Trophoblast cell (in vitro differentiated cells and primary cell): Measurements from ENCODE around the gene MBP.
A peak's percentile ranks its signal among the peaks of the same experiment; 100 is the strongest.

Source experiments
- DNase-seq, 2 donors: peaks; one replicate each; pipeline ENCODE4 v3.0.0-alpha.2; 2016
- H2AFZ ChIP-seq: 2 replicates; pipeline ENCODE4 v1.6.1; 2013; ENCODE audit warnings: low read length, moderate library complexity, mild to moderate bottlenecking; ENCODE audit not compliant: insufficient read depth, poor library complexity
- H2AK5ac ChIP-seq: 2 replicates; pipeline ENCODE4 v1.6.1; 2013; ENCODE audit warnings: mild to moderate bottlenecking, low read length
- H2BK120ac ChIP-seq: 2 replicates; pipeline ENCODE4 v1.6.1; 2013; ENCODE audit warnings: low read length, mild to moderate bottlenecking, moderate library complexity; ENCODE audit not compliant: insufficient read depth, poor library complexity
- H2BK12ac ChIP-seq: 2 replicates; pipeline ENCODE4 v1.6.1; 2013; ENCODE audit warnings: mild to moderate bottlenecking, low read length, moderate library complexity
- H2BK5ac ChIP-seq: 2 replicates; pipeline ENCODE4 v1.6.1; 2013; ENCODE audit warnings: low read length, low read depth, moderate library complexity, mild to moderate bottlenecking; ENCODE audit not compliant: poor library complexity
- H3K14ac ChIP-seq: 2 replicates; pipeline ENCODE4 v1.6.1; 2013; ENCODE audit warnings: mild to moderate bottlenecking, low read length
- H3K18ac ChIP-seq: 2 replicates; pipeline ENCODE4 v1.6.1; 2013; ENCODE audit warnings: mild to moderate bottlenecking, low read length
- H3K23ac ChIP-seq: 2 replicates; pipeline ENCODE4 v1.6.1; 2013; ENCODE audit warnings: low read length
- H3K27ac ChIP-seq: 2 replicates; pipeline ENCODE4 v1.5.1; 2013; ENCODE audit warnings: low read depth, mild to moderate bottlenecking, inconsistent platforms, low read length, moderate library complexity
- H3K27me3 ChIP-seq: 2 replicates; pipeline ENCODE4 v1.6.1; 2013; ENCODE audit warnings: inconsistent platforms, mild to moderate bottlenecking, low read length, moderate library complexity; ENCODE audit not compliant: insufficient read depth
- H3K36me3 ChIP-seq, 2 experiments: 1 replicate in 1 of 2; 2 replicates in 1 of 2; pipeline ENCODE4 v1.6.1; 2013; ENCODE audit warnings: low read length in 2 of 2, mild to moderate bottlenecking in 2 of 2, moderate library complexity in 1 of 2; ENCODE audit not compliant: insufficient read depth in 2 of 2, control insufficient read depth in 1 of 2
- H3K4ac ChIP-seq: 2 replicates; pipeline ENCODE4 v1.6.1; 2013; ENCODE audit warnings: low read depth, mild to moderate bottlenecking, low read length, moderate library complexity
- H3K4me1 ChIP-seq, 2 experiments: 1 replicate in 1 of 2; 2 replicates in 1 of 2; pipeline ENCODE4 v1.6.1; 2013; ENCODE audit warnings: low read length in 2 of 2, mild to moderate bottlenecking in 2 of 2, moderate library complexity in 1 of 2; ENCODE audit not compliant: insufficient read depth in 2 of 2, control insufficient read depth in 1 of 2
- H3K4me2 ChIP-seq: 2 replicates; pipeline ENCODE4 v1.6.1; 2013; ENCODE audit warnings: inconsistent platforms, mild to moderate bottlenecking, low read length, moderate library complexity
- H3K4me3 ChIP-seq: 2 replicates; pipeline ENCODE4 v1.5.1; 2013; ENCODE audit warnings: mild to moderate bottlenecking, low read depth, low read length, inconsistent platforms
- H3K79me1 ChIP-seq: one replicate; pipeline ENCODE4 v1.6.1; 2013; ENCODE audit warnings: low read length
- H3K79me2 ChIP-seq: 2 replicates; pipeline ENCODE4 v1.6.1; 2013; ENCODE audit warnings: low read length, mild to moderate bottlenecking; ENCODE audit not compliant: control insufficient read depth, insufficient read depth, poor library complexity
- H3K9ac ChIP-seq: 2 replicates; pipeline ENCODE4 v1.6.1; 2013; ENCODE audit warnings: mild to moderate bottlenecking, low read length
- H3K9me3 ChIP-seq: 2 replicates; pipeline ENCODE4 v1.6.1; 2013; ENCODE audit warnings: low read depth, mild to moderate bottlenecking, control low read depth, inconsistent platforms, low read length; ENCODE audit not compliant: insufficient read depth
- H4K12ac ChIP-seq: 2 replicates; pipeline ENCODE4 v1.6.1; 2013; ENCODE audit warnings: low read depth, mild to moderate bottlenecking, low read length, moderate library complexity
- H4K8ac ChIP-seq: 2 replicates; pipeline ENCODE4 v1.6.1; 2013; ENCODE audit warnings: low read depth, mild to moderate bottlenecking, low read length, moderate library complexity
- H4K91ac ChIP-seq: one replicate; pipeline ENCODE4 v1.6.1; 2013; ENCODE audit warnings: low read depth, mild to moderate bottlenecking, low read length, moderate library complexity
- WGBS: extraction: QIAGEN DNeasy Blood & Tissue Kit; methylation state at CpG from one replicate; pipeline ENCODE4 v1.1.7; 2013; ENCODE audit warnings: missing lambda C conversion rate; ENCODE audit not compliant: insufficient read length, insufficient coverage; ENCODE audit errors: extremely low coverage; 5-methylcytosine and 5-hydroxymethylcytosine counted together

The MBP gene

GRCh38 chr18:77055429-77056300 is 76.9 kb downstream of the MBP start:
- Histone ChIP-seq H3K4me2 (no peak overlapping the region), H3K4me3 (no peak overlapping the region), H3K79me2 (no peaks in the 10 kb centered on the region), H3K9me3 (peaks cover 2% of the 10 kb centered on the region), H3K79me1 (no peaks in the 10 kb centered on the region), H3K4ac (no peak overlapping the region), H2BK120ac (no peak overlapping the region), H3K27ac (no peak overlapping the region), H3K36me3 (no peaks in the 10 kb centered on the region), H4K12ac (no peak overlapping the region), H3K27me3 (no peaks in the 10 kb centered on the region), H2AFZ (no peak overlapping the region), H3K4me1 (peaks cover 11 to 14% of the 10 kb centered on the region in 2 experiments), H3K9ac (no peak overlapping the region), H4K91ac (no peak overlapping the region), H2BK5ac (no peak overlapping the region), H3K23ac (no peak overlapping the region), H4K8ac (no peak overlapping the region), H3K14ac (no peak overlapping the region), H3K18ac (no peak overlapping the region), H2BK12ac (no peak overlapping the region), H2AK5ac (no peak overlapping the region)
- no CpG with 5 or more reads among the region's 15 CpGs for WGBS
- no peak for DNase-seq

- H3K9ac ChIP-seq: no peak overlapping the region
- H4K91ac ChIP-seq: no peak overlapping the region
Observed at GRCh38 chr18:77054606-77055428, 77.8 kb downstream of the MBP start.

GRCh38 chr18:77054288-77054605 is 78.3 kb downstream of the MBP start:
- Histone ChIP-seq H3K4ac (no peak overlapping the region), H2AFZ (no peak overlapping the region), H3K36me3 (no peaks in the 10 kb centered on the region), H4K12ac (no peak overlapping the region), H4K91ac (no peak overlapping the region), H3K27me3 (no peaks in the 10 kb centered on the region), H3K27ac (no peak overlapping the region), H4K8ac (no peak overlapping the region), H3K14ac (no peak overlapping the region), H2BK5ac (no peak overlapping the region), H3K79me2 (no peaks in the 10 kb centered on the region), H3K4me3 (no peak overlapping the region), H3K79me1 (no peaks in the 10 kb centered on the region), H2AK5ac (no peak overlapping the region), H3K9ac (no peak overlapping the region), H3K23ac (no peak overlapping the region), H3K4me1 (peaks cover 11 to 14% of the 10 kb centered on the region in 2 experiments), H3K4me2 (no peak overlapping the region), H3K9me3 (peaks cover 2% of the 10 kb centered on the region), H2BK120ac (no peak overlapping the region), H3K18ac (no peak overlapping the region), H2BK12ac (no peak overlapping the region)
- no peak for DNase-seq
- WGBS: no CpG with 5 or more reads among the region's 6 CpGs

More at GRCh38 chr18:77054606-77055428, 77.8 kb downstream of the MBP start:
- H2BK12ac ChIP-seq: no peak overlapping the region
- no peak overlapping the region for H3K27ac ChIP-seq
- H3K4ac ChIP-seq: no peak overlapping the region
- H3K14ac ChIP-seq: no peak overlapping the region
- H3K79me2 ChIP-seq: no peaks in the 10 kb centered on the region
- WGBS: no CpG with 5 or more reads among the region's 15 CpGs
- peaks cover 2% of the 10 kb centered on the region for H3K9me3 ChIP-seq
- peak; percentile 52 to 77 for DNase-seq
- H3K36me3 ChIP-seq: no peaks in the 10 kb centered on the region
- H3K27me3 ChIP-seq: no peaks in the 10 kb centered on the region
- no peaks in the 10 kb centered on the region for H3K79me1 ChIP-seq
- H2AK5ac ChIP-seq: no peak overlapping the region
- no peak overlapping the region for H4K12ac ChIP-seq
- H3K4me3 ChIP-seq: no peak overlapping the region
- H2BK5ac ChIP-seq: no peak overlapping the region
- no peak overlapping the region for H2AFZ ChIP-seq
- H2BK120ac ChIP-seq: no peak overlapping the region
- no peak overlapping the region for H4K8ac ChIP-seq
- H3K4me2 ChIP-seq: no peak overlapping the region
- peaks cover 11 to 14% of the 10 kb centered on the region in 2 experiments for H3K4me1 ChIP-seq
- H3K18ac ChIP-seq: no peak overlapping the region
- no peak overlapping the region for H3K23ac ChIP-seq

- Histone ChIP-seq H2BK12ac (no peak overlapping the region), H3K4me2 (no peak overlapping the region), H3K18ac (no peak overlapping the region)
Observed at GRCh38 chr18:77053616-77054287, 78.8 kb downstream of the MBP start.

More at GRCh38 chr18:77053616-77054287, 78.8 kb downstream of the MBP start:
- Histone ChIP-seq H2BK120ac (no peak overlapping the region), H2AK5ac (no peak overlapping the region), H3K27me3 (no peaks in the 10 kb centered on the region), H3K4me1 (peaks cover 11 to 14% of the 10 kb centered on the region in 2 experiments), H3K4me3 (no peak overlapping the region), H3K14ac (no peak overlapping the region), H3K23ac (no peak overlapping the region), H3K79me1 (no peaks in the 10 kb centered on the region), H2AFZ (no peak overlapping the region), H3K27ac (no peak overlapping the region), H4K12ac (no peak overlapping the region), H3K36me3 (no peaks in the 10 kb centered on the region), H4K8ac (no peak overlapping the region), H3K4ac (no peak overlapping the region), H3K9ac (no peak overlapping the region), H4K91ac (no peak overlapping the region), H3K9me3 (peaks cover 2% of the 10 kb centered on the region), H2BK5ac (no peak overlapping the region), H3K79me2 (no peaks in the 10 kb centered on the region)
- DNase-seq: no peak
- WGBS: no CpG with 5 or more reads among the region's 18 CpGs
